Epithelial cell of prostate (primary cell): ENCODE measurements around the gene RHPN2.

Source experiments
- DNase-seq: peaks from one replicate; pipeline ENCODE4 v3.0.0-alpha.2; 2011; ENCODE audit warnings: low read depth, low spot score
- H3K27ac ChIP-seq: fragments of 450-650 bp; 2 replicates; pipeline ENCODE4 v1.5.1; 2017; ENCODE audit warnings: mild to moderate bottlenecking

The RHPN2 gene

DNA sequence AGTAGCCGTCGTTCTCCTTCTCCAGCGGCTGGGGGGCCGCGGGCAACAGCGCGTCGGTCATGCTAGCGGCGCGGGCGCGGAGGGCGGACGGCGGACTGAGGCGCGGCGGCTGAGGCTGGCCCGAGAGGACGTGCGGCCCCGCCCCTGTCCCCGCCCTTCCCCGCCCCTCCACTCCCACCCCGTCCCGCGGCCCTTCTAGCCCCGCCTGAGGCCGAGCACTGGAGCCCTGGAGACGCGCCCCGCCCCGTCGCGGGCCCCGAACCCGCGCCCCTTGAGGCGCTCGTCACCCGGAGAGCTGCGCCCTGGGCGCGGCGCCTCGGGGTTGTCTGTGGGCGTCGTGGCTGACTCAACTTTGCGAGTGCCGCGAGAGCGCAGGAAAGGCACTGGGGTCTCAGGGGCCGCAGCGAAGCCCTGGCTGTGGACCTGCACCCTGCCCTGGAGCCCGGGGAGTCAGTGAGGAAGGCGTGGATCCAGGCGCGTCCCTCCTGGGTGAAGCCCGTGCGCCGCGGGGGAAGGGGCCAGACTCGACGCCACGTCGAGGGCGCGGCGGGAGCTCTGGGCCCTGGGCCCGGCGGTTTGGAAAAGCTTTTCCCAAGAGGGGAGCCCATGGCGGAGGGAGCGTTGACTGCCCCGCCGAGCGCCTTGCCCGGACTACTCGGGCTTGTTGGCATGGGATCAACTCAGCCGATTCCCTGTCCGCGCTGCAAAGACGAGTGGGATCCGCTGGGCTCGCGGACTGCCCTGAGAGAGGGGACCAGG lies at the start of gene RHPN2:
Gene RHPN2, minus strand, starts transcription at position 97 of the 759 bp plus-strand sequence. Its CDS starts 36 bp downstream, at position 61.
- DNase-seq = no peak

DNA sequence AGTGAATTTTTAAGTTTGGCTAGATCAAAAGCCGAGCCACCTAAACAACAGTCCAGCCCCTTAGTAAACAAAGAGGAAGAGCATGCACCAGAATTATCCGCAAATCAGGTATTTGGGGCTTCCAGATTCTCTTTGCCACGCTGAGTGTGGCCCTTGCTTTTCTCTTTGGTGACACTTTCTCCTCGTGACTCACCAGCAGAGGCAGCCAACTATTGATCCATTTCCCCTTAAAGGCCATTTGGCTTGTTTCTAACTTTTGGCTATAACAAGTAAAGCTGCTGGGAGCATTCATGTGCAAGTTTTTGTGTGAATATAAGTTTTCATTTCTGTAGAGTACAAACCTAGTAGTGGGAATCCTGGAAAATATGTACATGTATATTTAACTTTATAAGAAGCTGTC lies 49.6 kb upstream of the RHPN2 start:
- H3K27ac ChIP-seq = no peak overlapping the region
- no peak for DNase-seq

More for the DNA sequence above, at the start of gene RHPN2:
- no peak within 1 kb of the TSS for H3K27ac ChIP-seq

DNA sequence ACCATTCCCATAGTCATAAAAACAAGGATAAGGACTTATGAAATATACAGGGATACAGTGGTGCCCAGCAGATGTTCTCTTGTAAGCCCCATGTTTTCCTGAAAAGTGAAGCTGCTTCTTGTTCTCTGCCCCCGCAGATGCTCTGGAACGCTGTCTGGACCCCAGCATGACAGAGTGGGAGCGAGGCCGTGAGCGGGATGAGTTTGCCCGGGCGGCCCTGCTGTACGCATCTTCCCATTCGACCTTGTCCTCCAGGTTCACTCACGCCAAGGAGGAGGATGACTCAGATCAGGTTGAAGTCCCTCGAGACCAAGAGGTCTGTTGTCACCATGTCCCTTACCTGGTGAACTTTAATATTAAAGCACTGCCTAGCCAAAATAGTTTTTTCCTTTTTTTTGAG lies 46.9 kb upstream of the RHPN2 start:
- DNase-seq = no peak
- H3K27ac ChIP-seq = no peak overlapping the region

DNA sequence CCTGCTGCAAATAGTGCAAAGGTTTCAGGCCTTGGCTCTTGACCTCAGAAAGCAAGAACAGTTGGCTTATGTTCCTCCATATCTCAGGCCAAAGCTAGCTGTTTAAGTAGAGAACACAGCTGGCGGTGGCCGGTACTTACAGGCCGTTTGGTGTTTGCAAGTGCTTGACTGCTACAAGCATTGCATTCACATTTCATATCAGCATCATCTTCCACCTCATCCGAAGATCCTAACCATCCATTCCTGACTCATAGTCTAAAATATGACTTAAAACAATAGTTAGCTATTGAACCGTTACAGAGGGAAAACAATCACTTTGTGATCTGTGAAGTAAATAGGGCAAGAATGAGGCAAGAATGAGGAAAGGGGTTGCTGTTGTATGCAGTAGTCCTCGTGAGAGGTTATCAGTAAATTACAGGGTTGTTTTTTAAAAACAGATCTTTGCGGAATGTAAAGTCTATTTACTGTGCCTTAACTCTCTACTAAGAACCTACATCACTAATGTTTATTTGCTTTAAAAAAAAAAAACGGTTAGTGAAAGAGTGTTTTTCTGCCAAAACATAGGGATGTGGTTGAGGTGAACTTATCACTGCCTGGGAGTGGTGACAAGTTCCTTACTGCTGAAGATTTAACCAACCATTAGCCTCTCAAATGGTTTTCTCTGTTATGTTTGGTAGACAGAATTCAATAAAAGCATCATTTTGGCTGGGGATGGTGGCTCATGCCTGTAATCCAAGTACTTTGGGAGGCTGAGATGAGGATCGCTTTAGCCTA lies 45.6 kb upstream of the RHPN2 start:
- H3K27ac ChIP-seq = no peak overlapping the region
- no peak for DNase-seq

DNA sequence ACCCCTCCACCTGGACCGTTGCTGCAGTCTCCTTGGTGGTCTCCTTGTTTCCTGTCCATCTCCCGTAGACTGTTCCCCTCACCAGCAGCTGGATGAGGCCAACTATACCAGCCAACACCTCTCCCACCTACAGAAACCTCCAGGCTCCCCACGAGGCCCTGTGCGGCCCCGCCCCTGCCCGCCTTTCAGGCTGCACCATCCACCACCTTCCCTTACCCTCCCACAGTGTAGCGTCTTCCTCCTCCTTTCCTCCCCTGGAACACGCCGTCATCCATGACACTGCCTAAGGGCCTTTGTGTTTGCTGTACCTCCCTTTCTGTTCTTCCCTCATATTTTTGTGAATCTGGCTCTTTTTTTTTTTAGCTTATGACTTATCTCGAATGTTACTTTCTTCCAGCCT lies 43.5 kb upstream of the RHPN2 start:
- H3K27ac ChIP-seq = no peak overlapping the region
- DNase-seq = no peak

DNA sequence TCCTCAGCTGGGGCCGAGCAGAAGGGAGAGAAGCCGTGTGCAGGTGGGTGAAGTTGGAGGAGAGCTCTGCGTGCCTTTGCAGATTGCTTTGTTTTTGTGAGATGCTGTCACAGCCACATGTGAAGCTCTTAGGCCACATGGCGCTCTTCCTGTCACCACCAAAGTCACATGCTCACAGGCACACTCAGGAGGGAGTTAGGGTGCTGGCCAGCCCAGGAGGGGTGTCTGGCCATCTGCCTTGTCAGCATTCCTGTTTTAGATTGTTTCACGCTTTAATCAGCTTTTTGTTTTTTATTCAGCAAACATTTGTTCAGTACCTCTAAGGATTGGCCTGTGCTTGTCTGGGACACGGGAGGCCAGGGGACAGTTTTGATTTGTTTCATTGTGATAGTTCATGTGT lies 38.2 kb upstream of the RHPN2 start:
- no peak overlapping the region for H3K27ac ChIP-seq
- DNase-seq = no peak

DNA sequence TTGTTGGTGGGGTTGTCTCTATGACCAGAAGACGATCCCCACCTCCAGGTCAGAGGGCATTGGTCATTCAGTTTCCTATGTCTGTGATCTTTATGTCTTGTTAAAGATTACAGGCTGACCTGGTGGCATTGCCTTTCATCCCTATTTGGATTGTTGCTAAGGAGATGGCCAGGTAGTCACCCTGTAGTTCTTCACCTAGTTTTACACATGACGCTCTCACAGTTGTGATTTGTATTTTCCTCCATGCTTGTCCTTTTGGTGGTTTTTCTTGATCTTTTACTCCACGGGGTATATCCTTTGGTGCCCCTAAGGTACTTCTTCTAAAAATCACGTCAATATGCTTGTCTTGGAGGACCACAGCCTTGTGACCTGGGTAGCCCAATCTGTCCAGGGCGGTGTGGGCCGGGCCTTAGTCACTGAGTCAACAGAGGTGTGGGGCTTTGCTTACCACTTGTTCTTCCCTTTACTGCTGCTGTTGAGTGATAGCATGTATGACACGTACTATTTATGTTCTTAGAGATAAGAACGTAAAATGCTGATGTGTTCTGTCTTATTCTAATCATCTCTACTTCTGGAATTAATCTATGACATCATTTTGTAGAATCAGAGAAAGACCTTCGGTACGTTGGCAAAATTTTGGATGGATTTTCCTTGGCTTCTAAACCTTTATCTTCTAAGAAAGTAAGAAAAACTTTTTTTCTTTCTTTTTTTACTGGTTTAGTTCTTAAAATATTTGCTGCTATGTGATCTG lies 36.4 kb upstream of the RHPN2 start:
- no peak for DNase-seq
- H3K27ac ChIP-seq = no peak overlapping the region

DNA sequence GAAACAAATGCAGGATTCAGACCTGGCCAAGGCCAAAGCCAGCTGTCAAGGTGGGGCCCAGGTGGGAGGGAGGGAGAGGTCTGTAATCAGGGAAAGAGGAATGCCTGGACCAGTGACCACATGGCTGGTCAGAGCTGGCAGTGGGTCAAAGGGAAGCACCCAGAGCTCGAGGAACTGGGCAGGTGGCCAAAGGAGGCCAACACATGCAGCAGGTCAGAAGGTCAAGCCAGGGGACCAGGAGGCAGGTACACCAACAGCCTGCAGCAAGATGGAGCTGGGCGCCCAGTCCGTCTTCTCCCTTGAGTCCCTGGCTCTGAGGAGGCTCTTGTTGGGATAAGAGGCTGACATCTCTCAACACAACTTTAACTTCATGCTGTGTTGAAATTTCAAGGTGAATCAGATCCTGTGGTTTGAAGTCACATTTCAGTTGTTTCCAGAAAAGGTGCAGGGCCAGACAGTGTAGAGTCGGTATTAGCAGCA lies 33.4 kb upstream of the RHPN2 start:
- DNase-seq = peak; percentile 18
- peak overlapping the region; percentile 30 for H3K27ac ChIP-seq

DNA sequence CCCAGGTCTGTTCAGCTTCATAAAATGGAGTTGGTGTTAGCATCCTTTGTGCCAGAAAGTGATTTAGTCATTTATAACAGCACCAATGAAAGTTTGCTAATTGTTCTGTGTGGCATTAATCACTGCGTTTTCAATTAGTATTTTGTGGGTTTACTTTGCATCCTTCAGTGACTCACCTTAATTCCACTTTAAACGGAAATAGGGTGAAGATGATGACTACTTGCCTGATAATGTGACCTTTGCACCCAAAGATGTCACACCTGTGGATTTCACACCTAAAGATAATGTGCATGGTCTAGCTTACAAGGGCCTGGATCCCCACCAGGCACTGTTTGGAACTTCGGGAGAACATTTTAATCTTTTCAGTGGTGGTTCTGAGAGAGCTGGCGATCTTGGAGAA lies 31.3 kb upstream of the RHPN2 start:
- no peak overlapping the region for H3K27ac ChIP-seq
- no peak for DNase-seq

DNA sequence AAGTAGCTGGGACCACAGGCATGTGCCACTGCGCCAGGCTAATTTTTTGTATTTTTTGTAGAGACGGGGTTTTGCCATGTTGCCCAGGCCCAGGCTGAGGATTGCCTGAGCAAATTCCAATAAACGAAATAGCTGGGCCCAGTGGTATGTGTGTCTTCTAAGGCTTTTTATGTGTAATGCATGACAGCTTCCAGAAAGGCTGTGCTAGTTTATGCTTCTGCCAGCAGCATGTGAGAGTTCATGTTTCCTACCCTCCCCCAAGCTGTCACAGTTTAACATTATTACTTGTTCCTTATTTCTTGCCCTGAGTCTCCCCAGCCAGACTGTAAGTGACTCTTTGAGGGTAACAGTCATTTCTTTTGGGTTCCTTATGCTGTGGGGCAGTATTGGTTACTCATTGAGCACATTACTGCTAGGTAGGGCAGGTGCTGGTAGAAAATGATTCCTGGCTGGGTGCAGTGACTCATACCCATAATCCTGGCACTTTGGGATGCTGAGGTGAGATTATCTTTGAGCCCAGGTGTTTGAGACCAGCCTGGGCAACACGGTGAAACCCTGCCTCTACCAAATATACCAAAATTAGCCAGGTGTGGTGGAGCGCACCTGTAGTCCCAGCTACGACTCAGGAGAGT lies 29.9 kb upstream of the RHPN2 start:
- no peak for DNase-seq
- no peak overlapping the region for H3K27ac ChIP-seq

DNA sequence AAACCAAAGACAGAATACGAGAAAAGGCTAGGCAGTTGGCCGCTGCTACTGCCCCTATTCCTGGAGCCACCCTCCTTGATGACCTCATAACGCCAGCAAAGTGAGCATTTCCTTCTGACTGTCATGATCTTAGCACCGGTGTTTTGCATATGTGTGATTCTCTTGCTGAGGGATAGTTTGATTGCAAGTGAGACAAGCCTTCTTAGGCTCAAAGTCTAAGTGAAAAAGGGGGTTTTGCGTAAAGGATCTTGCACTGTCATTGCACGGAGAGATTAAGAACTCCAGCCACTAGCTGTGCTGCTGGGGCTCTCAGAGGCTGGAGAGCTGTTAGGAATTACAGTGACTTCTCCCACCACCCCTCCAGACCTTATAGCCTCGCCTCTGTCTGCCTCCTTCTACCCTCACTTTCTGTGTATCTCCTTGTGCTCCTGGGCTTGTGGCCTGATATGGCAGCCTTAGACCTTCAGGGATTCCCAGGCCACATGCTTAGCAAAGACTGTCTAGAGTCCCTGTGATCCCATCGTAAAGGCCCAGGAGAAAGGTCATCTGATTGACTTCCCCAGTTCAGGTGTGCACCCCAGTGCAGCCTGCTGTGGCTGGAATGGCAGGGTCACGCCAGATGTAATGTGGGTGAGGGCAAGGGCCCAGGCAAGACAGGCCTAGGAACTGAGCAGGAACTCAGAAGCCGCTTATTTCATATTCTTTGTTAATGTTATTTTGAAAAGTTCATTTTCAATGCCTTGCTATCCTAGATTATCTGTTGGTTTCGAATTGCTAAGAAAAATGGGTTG lies 28.9 kb upstream of the RHPN2 start:
- no peak overlapping the region for H3K27ac ChIP-seq
- no peak for DNase-seq

DNA sequence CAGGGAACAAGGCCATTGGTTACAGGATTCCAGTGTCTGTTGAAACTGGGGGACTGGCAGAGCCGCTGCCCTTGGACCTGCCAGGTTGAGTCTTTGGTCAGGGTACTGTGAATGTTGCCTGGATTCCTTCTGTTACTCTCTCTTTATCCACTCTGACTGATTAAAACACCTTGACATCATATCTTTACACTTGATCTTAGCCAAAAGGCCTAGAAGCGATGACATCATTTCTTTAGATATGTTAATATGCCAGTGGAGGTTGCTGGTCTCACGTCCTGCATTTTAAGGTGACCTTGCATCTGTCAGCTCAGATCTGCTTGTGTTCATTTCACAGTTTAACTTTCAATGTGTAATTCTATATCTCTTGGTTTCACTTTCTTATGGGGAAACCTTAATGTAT lies 25.5 kb upstream of the RHPN2 start:
- no peak for DNase-seq
- H3K27ac ChIP-seq = no peak overlapping the region

DNA sequence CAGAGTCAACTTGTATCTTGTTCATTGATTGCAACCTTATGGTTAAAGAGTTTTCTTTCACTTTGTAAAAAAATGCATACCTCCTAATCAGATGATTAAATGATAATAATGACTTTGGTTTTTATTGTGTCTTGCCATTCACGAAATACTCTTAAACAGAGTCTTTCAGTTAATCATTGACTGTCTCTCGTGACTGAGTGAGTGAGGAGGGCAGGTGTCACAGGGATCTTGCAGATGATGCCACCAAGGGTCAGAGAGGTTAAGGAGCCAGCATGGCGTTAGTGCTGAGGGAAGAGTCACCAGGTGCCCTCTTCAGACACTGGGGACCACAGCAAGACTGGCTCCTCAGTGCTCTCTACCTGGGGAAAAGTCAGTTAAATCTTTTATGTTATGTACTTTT lies 24.3 kb upstream of the RHPN2 start:
- no peak for DNase-seq
- no peak overlapping the region for H3K27ac ChIP-seq

DNA sequence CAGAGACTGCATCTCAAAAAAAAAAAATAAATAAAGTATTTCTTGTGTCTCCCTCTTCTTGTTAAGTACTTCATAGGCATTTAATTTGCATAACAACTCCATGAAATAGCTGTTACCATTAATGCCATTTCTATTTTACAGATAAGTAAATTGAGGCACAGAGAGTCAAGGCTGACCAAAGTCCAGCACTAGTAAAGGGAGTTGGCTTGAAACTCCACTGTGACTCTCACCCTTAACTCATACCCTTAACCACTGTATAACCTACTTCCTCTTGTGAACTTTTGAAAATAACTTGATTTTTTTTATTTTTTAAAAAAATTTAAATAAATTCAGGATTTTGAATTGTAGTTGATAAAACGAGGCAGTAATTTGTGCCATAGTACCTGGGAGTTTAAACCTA lies 22.3 kb upstream of the RHPN2 start:
- DNase-seq = no peak
- no peak overlapping the region for H3K27ac ChIP-seq

DNA sequence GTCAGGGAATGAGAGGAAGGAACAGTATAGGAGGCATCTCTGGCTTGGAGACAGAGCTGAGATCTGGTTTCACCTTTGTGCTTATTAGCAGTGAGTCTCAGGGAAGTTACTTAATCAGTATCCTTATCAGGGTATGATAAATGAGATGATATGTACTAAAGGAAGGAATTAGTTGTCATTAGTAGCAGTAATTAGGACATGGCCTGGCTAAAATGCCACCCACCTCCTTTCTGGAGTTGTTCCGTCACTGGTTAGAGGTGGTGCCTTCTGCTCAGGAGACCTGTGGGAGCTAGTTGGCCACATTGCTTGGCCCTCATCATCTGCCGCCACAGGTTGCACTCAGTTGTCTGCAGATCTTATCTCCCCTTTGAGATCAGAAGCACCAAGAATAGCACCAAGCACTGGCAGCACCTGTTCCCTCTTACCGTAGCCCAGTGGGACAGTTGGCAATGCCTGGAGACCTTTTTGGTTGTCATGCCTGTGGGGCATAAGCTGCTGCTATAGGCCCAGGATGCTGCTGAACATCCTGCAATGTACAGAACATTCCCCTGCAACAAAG lies 21.0 kb upstream of the RHPN2 start:
- no peak overlapping the region for H3K27ac ChIP-seq

DNA sequence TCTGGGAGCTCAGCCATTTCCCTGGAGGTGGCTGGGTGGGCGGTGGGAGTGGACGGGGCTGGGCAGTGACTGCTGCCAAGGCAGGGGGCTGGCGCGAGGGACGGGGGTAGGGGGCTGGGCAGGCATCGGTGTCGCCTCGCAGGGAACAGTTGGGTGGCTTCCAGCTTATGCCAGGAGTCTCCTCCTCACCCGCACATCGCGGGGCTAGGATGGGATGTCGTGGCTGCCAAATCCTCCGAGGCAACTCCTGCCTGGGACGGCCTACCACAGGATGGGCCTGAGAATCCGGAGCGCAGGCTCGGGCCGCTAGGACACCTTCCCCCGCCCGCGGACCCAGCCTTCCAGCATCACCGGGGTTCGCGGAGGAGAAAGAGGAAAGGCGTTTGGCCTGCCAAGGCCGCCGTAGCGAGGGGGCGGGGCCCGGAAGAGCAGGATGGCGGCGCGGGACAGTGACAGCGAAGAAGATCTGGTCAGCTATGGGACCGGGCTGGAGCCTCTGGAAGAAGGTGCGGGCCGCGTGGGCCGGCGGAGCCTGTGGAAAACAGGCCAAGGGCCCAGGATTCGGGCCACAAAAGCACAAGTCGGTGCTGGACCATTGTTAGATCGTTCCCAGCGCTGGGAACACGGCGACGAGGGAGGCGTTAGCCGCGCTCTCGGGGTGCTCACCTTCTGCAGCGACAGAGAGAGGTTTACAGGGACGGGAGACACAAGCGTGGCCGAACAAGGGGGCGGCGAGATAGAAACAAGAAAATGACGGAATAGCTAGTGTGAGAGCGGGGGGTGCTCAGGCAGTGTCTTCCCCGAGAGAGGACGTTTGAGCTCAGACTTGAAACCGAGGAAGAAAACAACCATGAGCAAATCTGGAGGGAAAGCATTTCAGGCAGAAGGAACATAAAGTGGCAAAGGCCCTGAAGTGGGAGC lies 16.3 kb upstream of the RHPN2 start, which contains the start of gene GPATCH1:
Gene GPATCH1, plus strand, starts transcription at position 421 of the 921 bp plus-strand sequence. Its CDS starts 13 bp downstream, at position 434.
- H3K27ac ChIP-seq = peak within 1 kb of the TSS; percentile 43
- no peak for DNase-seq

More for the DNA sequence above, 21.0 kb upstream of the RHPN2 start:
- DNase-seq = no peak

DNA sequence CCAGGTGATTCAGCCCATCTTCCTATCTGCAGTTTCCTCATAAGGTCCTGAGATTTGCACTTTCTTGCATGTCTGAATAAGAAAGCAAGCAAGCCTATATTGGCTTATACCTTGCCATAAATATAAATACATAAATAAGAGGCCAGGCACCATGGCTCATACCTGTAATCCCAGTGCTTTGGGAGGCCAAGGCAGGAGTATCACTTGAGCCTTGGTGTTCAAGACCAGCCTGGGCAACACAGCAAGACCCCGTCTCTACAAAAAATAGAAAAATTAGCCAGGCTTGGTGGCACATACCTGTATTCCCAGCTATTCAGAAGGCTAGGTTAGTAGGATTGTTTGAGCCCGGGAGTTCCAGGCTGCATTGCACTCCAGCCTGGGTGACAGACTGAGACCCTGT lies 10.8 kb upstream of the RHPN2 start:
- H3K27ac ChIP-seq = no peak overlapping the region
- DNase-seq = no peak

DNA sequence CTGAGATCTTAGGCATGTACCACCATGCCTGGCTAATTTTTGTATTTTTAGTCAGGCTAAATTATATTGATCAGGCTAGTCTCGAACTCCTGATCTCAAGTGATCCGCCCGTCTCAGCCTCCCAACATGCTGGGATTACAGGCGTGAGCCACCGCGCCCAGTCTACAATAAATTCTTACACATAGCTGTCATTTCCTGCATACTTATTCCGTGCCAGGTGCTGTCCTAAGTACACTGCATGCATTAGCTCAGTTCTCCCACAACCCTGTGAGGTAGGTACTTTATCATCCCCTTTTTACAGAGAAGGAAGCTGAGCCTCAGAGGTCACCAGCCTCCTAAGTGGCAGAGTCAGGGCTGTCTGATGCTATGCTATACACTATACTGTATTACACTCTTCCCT lies 7.2 kb upstream of the RHPN2 start:
- H3K27ac ChIP-seq = peak overlapping the region; percentile 26
- no peak for DNase-seq
